Measurements from ENCODE around the gene SSMEM1. TPM values are rescaled to one million over a fixed set of nuclear protein-coding genes. Genes with fewer than 3 reads are reported as not detected.

The SSMEM1 gene
- total RNA-seq, 6 donors from 2014 or later, result not detected

- ATAC-seq (ENCODE audit: low FRiP score in 2 of 2), result no peak
- WGBS, 2 donors, result 89 to 94% methylated on average over 4 of the region's 4 CpGs
These were observed 33.3 kb upstream of the SSMEM1 start for GRCh38 chr7:130174237-130174959.

GRCh38 chr7:130178251-130178650, 29.4 kb upstream of the SSMEM1 start:
- Histone ChIP-seq H3K27ac (no peak overlapping the region), H3K9me3 (no peaks in the 10 kb centered on the region), H3K4me3 (no peak overlapping the region), H3K36me3 (peaks cover 5 to 73% (median 18%) of the 10 kb centered on the region in 4 donors), H3K4me1 (no peaks in the 10 kb centered on the region), H3K27me3 (no peaks in the 10 kb centered on the region)
- TF ChIP-seq POLR2AphosphoS5 (IDR thresholded peaks at IDR 0.05) (no peak), EP300 (IDR thresholded peaks at IDR 0.05) (no peak), POLR2A (IDR thresholded peaks at IDR 0.05) (no peak), CTCF (IDR thresholded peaks at IDR 0.05) (no peak)
- 88 to 93% methylated on average over 4 of the region's 4 CpGs for WGBS, 2 donors
- ATAC-seq (ENCODE audit: low FRiP score in 2 of 2) (no peak), DNase-seq (no peak)

More at GRCh38 chr7:130174237-130174959, 33.3 kb upstream of the SSMEM1 start:
- Histone ChIP-seq H3K4me3 (no peak overlapping the region), H3K27ac (no peak overlapping the region), H3K27me3 (no peaks in the 10 kb centered on the region), H3K9me3 (no peaks in the 10 kb centered on the region), H3K36me3 (peaks cover 14 to 75% (median 22%) of the 10 kb centered on the region in 4 donors), H3K4me1 (no peaks in the 10 kb centered on the region)
- TF ChIP-seq POLR2A (IDR thresholded peaks at IDR 0.05), result no peak
- no peak for TF ChIP-seq CTCF (IDR thresholded peaks at IDR 0.05)
- TF ChIP-seq EP300 (IDR thresholded peaks at IDR 0.05), result no peak
- no peak for TF ChIP-seq POLR2AphosphoS5 (IDR thresholded peaks at IDR 0.05)
- DNase-seq, result no peak

GRCh38 chr7:130179631-130180030, 28.0 kb upstream of the SSMEM1 start:
- DNase-seq, result no peak
- Histone ChIP-seq H3K27me3 (no peaks in the 10 kb centered on the region), H3K4me3 (no peak overlapping the region), H3K4me1 (no peaks in the 10 kb centered on the region), H3K36me3 (peaks cover 5 to 71% (median 20%) of the 10 kb centered on the region in 4 donors), H3K27ac (no peak overlapping the region), H3K9me3 (no peaks in the 10 kb centered on the region)
- no peak for TF ChIP-seq POLR2A (IDR thresholded peaks at IDR 0.05)
- no peak for TF ChIP-seq CTCF (IDR thresholded peaks at IDR 0.05)
- no peak for TF ChIP-seq POLR2AphosphoS5 (IDR thresholded peaks at IDR 0.05)
- no peak for TF ChIP-seq EP300 (IDR thresholded peaks at IDR 0.05)
- 95 to 100% methylated on average over 2 of the region's 2 CpGs for WGBS, 2 donors
- no peak for ATAC-seq (ENCODE audit: low FRiP score in 2 of 2)

GRCh38 chr7:130180571-130181262, 26.9 kb upstream of the SSMEM1 start:
- H3K27me3 ChIP-seq, result no peaks in the 10 kb centered on the region
- DNase-seq (no peak), ATAC-seq (ENCODE audit: low FRiP score in 2 of 2) (no peak)
- H3K9me3 ChIP-seq, result no peaks in the 10 kb centered on the region
- TF ChIP-seq EP300 (IDR thresholded peaks at IDR 0.05), result peak in 1 of 4 donors; percentile 23
- no peak for TF ChIP-seq POLR2A (IDR thresholded peaks at IDR 0.05)
- no peak for TF ChIP-seq CTCF (IDR thresholded peaks at IDR 0.05)
- no peaks in the 10 kb centered on the region for H3K4me1 ChIP-seq
- peaks cover 5 to 67% (median 17%) of the 10 kb centered on the region in 4 donors for H3K36me3 ChIP-seq
- H3K27ac ChIP-seq, result no peak overlapping the region
- 83 to 92% methylated on average over 9 of the region's 9 CpGs for WGBS, 2 donors
- no peak overlapping the region for H3K4me3 ChIP-seq
